ENCODE data around the gene ST3GAL6. TPM values are rescaled to one million over a fixed set of nuclear protein-coding genes. Genes with fewer than 3 reads are reported as not detected.

The ST3GAL6 gene
- total and polyA plus RNA-seq, 4 donors, result 17.3 to 79.7 (median 29.4) TPM

DNA sequence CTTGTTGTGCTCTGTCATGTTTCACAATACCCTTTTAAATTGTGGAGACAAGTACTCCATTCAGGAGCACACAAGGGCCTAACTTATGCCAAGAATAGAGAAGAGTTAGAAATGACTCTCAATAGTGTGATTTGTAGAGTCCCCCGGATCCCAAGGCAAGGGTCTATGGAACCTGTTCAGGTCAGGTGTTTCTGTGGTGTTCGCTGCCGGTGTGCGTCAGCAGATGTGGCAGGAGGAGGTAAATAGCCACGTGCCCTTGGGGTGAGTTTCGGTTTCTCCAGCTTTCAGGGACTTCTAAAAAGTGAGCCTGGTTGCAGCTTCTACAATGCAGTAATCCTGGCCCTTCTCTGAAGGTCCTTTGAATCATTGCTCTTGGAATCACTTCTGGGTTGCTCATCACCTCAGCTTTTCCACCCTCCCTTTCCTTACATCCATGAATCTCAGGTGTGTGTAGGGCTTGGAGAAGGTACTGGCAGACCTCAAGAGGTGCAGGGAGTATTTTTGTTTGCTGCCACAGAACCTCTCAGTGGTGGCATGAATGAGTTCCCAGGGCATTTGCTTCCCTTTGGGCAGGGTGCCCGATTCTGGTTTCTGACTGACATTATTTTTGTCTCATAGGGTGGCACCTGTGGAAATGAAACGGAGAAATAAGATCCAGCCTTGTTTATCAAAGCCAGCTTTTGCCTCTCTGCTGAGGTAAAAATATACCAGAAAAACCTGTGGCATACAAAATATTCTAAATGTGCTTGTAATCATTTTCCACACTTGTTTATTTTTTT, 7.3 kb downstream of the ST3GAL6 start (continued):
- TF ChIP-seq CTCF (IDR thresholded peaks at IDR 0.05; ENCODE audit: low read depth, low read length, missing input control) (no peak), TAF1 (conservative IDR thresholded peaks at IDR 0.05) (no peak), EGR1 (IDR thresholded peaks at IDR 0.05; ENCODE audit: low read depth in 2 of 2) (no peak), RXRA (IDR thresholded peaks at IDR 0.05) (no peak), HNF4A (conservative IDR thresholded peaks at IDR 0.05) (no peak), JUND (IDR thresholded peaks at IDR 0.05) (no peak), FOXA2 (IDR thresholded peaks at IDR 0.05) (no peak), NR2F2 (IDR thresholded peaks at IDR 0.05) (no peak), YY1 (IDR thresholded peaks at IDR 0.05) (no peak), ATF3 (IDR thresholded peaks at IDR 0.05) (no peak), RAD21 (IDR thresholded peaks at IDR 0.05) (no peak), FOXA1 (IDR thresholded peaks at IDR 0.05) (no peak), SP1 (IDR thresholded peaks at IDR 0.05) (no peak)

DNA sequence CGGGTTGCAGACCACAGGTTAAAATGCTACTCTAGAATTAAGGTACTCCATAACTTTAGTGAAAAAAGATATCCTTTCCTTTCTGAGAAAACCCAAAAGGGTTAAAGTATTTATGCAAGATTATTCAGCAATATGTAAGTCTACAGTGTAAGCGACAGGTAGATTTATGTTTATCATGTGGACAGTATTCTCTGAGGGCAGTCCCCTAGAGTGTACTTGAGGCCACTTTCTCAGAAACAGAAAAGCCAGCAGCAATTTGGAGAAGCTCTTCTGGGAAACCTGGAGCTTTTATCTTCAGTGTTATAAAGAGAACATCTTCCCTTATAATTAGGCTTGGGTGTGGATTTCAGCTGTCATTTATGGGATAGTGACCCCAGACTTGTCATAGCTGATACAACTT, 8.9 kb downstream of the ST3GAL6 start:
- DNase-seq (ENCODE audit: low spot score), result no peak
- Histone ChIP-seq H3K9ac (ENCODE audit: low read depth in 1 of 2, low read length in 2 of 2) (no peak overlapping the region), H3K27me3 (ENCODE audit: control insufficient read depth in 4 of 4, insufficient read depth in 4 of 4, low read length in 3 of 4) (no peaks in the 10 kb centered on the region), H3K36me3 (ENCODE audit: control insufficient read depth in 4 of 4, insufficient read depth in 3 of 4, low read depth in 1 of 4, low read length in 3 of 4) (peaks cover 1 to 36% (median 7%) of the 10 kb centered on the region in 4 donors), H3K4me1 (ENCODE audit: control insufficient read depth in 4 of 4, insufficient read depth in 4 of 4, low read length in 3 of 4) (peaks cover 9 to 20% (median 11%) of the 10 kb centered on the region in 4 donors), H3K9me3 (ENCODE audit: control insufficient read depth in 4 of 4, low read length in 3 of 4) (no peaks in the 10 kb centered on the region), H3K4me3 (ENCODE audit: low read depth in 1 of 3, low read length in 3 of 3) (no peak overlapping the region), H3K27ac (ENCODE audit: low read depth in 1 of 2, low read length in 2 of 2) (no peak overlapping the region)
- no peak for TF ChIP-seq YY1 (IDR thresholded peaks at IDR 0.05)
- no peak for TF ChIP-seq REST (IDR thresholded peaks at IDR 0.05)
- TF ChIP-seq NR2F2 (IDR thresholded peaks at IDR 0.05), result no peak
- TF ChIP-seq CTCF (IDR thresholded peaks at IDR 0.05; ENCODE audit: low read depth, low read length, missing input control), result no peak
- TF ChIP-seq ATF3 (IDR thresholded peaks at IDR 0.05), result no peak
- WGBS, result 88% methylated on average over 2 of the region's 2 CpGs

Data from liver (tissue), 9 donors.